Measurements from ENCODE around the gene PDCD2.
"Not testable (repeated sequence)": the region's sequence is repeated elsewhere in the genome, so short reads cannot be mapped to it uniquely, and the experiment has no call there.

Gene PDCD2

GRCh38 chr6:170584181-170584953 lies at the start of gene PDCD2:
PDCD2 (minus strand) TSS chr6:170584637; CDS start chr6:170584581, 56 bp downstream.
- DNase-seq, result peak; percentile 89

- DNase-seq, result not testable (repeated sequence)
These were observed 31.6 kb upstream of the PDCD2 start for GRCh38 chr6:170616020-170616554.

GRCh38 chr6:170612256-170612804 lies 27.9 kb upstream of the PDCD2 start:
- not testable (repeated sequence) for DNase-seq

GRCh38 chr6:170609225-170609624 lies 24.8 kb upstream of the PDCD2 start:
- not testable (repeated sequence) for DNase-seq

- no peak for DNase-seq
These were observed 21.3 kb upstream of the PDCD2 start for GRCh38 chr6:170605574-170606259.

GRCh38 chr6:170597278-170597677 lies 12.8 kb upstream of the PDCD2 start:
- DNase-seq, result no peak

- no peak for DNase-seq
These were observed 12.0 kb upstream of the PDCD2 start for GRCh38 chr6:170596426-170596825.

GRCh38 chr6:170590725-170591124 lies 6.3 kb upstream of the PDCD2 start:
- DNase-seq, result no peak

GRCh38 chr6:170584954-170585498 lies 589 bp upstream of the PDCD2 start:
- no peak for DNase-seq

GRCh38 chr6:170583756-170584180 lies 669 bp downstream of the PDCD2 start:
- peak; percentile 6 for DNase-seq

- DNase-seq, result no peak
These were observed 5.5 kb downstream of the PDCD2 start for GRCh38 chr6:170578909-170579308.

GRCh38 chr6:170575250-170575649 lies 9.2 kb downstream of the PDCD2 start:
- DNase-seq, result no peak

- DNase-seq, result no peak
These were observed 11.6 kb downstream of the PDCD2 start for GRCh38 chr6:170572704-170573466.

GRCh38 chr6:170564936-170565530 lies 19.4 kb downstream of the PDCD2 start:
- no peak for DNase-seq

- DNase-seq, result no peak
These were observed 22.9 kb downstream of the PDCD2 start for GRCh38 chr6:170561555-170561954.

GRCh38 chr6:170555305-170555704 lies 29.1 kb downstream of the PDCD2 start:
- DNase-seq, result no peak

GRCh38 chr6:170554796-170555137 lies 29.7 kb downstream of the PDCD2 start:
- DNase-seq, result no peak

GRCh38 chr6:170554013-170554795 lies 30.2 kb downstream of the PDCD2 start, which contains the start of gene TBP:
TBP (plus strand) TSS chr6:170554369; CDS start chr6:170557030, 2,661 bp downstream.
- peak; percentile 98 for DNase-seq

- DNase-seq, result no peak
These were observed 30.9 kb downstream of the PDCD2 start for GRCh38 chr6:170553534-170554012.

GRCh38 chr6:170552765-170553533 lies 31.5 kb downstream of the PDCD2 start, which contains the start of gene PSMB1:
PSMB1 (minus strand) TSS chr6:170553307; CDS start chr6:170553242, 65 bp downstream.
- peak; percentile 86 for DNase-seq

Data from CD4-positive, alpha-beta T cell treated with Interleukin-4 for 4 hours (primary cell).